Thyroid gland (tissue), 4 donors: ENCODE data around the gene SEC14L5.

ENCODE experiments used
- POLR2A ChIP-seq, 2 donors: fragments of 450-650 bp; IDR thresholded peaks; one replicate each; pipeline ENCODE4 v1.6.1; 2017; ENCODE audit warnings: antibody characterized with exemption in 2 of 2, mild to moderate bottlenecking in 2 of 2, moderate library complexity in 1 of 2
- TF ChIP-seq, protein P1 (sequence below), 6 experiments: fragments of 200-600 bp in 3 of 6; fragments of 450-650 bp in 3 of 6; sonication (generic) in 3 of 6; IDR thresholded peaks; one replicate each; pipeline ENCODE4 v1.5.1; 2016 to 2019; ENCODE audit warnings: antibody characterized with exemption in 6 of 6, mild to moderate bottlenecking in 2 of 6, inconsistent platforms in 1 of 6, moderate library complexity in 1 of 6

DNA sequence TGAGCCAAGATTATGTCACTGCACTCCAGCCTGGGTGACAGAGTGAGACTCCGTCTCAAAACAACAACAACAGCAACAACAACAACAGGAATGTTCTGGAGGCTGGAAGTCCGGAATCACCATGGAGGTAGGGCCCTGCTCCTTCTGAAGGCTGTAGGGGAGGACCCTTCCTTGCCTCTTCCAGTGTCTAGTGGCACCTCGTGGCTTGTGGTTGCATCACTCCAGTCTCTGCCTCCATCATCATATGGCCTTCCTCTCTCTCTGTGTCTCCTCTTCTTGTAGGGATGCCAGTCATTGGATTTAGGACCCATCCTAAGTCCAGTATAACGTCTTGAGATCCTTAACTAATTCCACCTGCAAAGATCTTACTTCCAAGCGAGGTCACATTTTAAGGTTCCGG lies 61.6 kb downstream of the SEC14L5 start:
- TF ChIP-seq, protein P1, sequence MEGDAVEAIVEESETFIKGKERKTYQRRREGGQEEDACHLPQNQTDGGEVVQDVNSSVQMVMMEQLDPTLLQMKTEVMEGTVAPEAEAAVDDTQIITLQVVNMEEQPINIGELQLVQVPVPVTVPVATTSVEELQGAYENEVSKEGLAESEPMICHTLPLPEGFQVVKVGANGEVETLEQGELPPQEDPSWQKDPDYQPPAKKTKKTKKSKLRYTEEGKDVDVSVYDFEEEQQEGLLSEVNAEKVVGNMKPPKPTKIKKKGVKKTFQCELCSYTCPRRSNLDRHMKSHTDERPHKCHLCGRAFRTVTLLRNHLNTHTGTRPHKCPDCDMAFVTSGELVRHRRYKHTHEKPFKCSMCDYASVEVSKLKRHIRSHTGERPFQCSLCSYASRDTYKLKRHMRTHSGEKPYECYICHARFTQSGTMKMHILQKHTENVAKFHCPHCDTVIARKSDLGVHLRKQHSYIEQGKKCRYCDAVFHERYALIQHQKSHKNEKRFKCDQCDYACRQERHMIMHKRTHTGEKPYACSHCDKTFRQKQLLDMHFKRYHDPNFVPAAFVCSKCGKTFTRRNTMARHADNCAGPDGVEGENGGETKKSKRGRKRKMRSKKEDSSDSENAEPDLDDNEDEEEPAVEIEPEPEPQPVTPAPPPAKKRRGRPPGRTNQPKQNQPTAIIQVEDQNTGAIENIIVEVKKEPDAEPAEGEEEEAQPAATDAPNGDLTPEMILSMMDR (IDR thresholded peaks at IDR 0.05): no peak
- no peak for TF ChIP-seq POLR2A (IDR thresholded peaks at IDR 0.05)
